GM19395 (cell line): ENCODE data around the gene ITIH5.

Source experiments
- ATAC-seq: cut with Tn5 transposase; IDR thresholded peaks from one replicate; pipeline ENCODE4 v1.9.1; 2021; ENCODE audit warnings: mild to moderate bottlenecking, moderate library complexity; ENCODE audit not compliant: unreplicated experiment

The ITIH5 gene

DNA sequence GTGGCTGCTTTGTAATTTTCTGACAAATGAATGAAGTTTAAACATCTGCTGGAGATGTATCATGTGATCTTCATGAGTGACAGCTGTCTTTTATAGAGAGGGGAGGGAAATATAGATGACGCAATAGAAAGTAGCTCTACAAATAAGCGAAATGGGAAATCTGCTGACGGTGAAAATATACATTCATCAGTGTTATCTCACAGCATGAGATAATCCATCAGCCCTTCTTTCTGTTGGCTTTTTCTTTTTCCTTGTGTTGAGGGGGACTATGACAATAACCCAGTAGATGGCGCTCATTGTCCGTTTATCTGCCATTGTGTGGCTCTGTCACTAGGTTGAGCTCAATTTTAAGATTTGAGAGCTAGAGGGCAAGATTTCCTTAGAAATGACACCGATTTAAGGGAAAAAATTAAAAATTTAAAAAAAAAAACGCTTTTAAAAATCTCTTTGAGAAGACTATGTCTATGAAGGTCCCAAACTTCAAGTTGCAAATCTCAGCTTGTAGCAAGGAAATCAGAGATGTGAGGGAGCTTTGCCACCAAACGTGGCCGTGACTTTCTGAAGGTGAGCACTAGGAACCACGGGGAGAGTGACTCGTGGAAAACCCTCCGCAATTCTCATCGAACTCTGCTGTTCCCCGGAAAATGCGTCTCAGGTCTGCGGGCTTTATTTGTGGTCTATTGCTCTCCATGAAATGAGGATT is 141.3 kb downstream of the ITIH5 start:
- peak; percentile 82 for ATAC-seq

DNA sequence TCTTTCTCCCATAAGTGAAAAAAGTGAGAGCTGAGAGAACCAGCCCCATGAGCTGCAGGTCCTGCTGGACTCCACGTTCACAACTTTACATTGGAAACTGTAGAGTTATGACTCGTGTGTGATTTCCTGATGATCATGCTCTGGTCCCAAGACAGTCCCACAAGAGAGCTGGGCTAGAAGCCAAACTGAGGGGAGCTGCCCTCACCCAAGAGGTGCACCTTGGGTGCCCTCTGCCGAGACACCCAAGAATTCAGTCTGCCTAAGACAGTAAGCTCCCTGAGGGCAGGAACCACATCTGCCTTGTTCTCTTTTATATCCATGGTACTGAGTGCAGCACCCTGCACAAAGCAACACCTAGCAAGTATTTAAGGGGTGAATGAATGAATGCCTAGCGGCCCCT is 143.1 kb downstream of the ITIH5 start:
- no peak for ATAC-seq

DNA sequence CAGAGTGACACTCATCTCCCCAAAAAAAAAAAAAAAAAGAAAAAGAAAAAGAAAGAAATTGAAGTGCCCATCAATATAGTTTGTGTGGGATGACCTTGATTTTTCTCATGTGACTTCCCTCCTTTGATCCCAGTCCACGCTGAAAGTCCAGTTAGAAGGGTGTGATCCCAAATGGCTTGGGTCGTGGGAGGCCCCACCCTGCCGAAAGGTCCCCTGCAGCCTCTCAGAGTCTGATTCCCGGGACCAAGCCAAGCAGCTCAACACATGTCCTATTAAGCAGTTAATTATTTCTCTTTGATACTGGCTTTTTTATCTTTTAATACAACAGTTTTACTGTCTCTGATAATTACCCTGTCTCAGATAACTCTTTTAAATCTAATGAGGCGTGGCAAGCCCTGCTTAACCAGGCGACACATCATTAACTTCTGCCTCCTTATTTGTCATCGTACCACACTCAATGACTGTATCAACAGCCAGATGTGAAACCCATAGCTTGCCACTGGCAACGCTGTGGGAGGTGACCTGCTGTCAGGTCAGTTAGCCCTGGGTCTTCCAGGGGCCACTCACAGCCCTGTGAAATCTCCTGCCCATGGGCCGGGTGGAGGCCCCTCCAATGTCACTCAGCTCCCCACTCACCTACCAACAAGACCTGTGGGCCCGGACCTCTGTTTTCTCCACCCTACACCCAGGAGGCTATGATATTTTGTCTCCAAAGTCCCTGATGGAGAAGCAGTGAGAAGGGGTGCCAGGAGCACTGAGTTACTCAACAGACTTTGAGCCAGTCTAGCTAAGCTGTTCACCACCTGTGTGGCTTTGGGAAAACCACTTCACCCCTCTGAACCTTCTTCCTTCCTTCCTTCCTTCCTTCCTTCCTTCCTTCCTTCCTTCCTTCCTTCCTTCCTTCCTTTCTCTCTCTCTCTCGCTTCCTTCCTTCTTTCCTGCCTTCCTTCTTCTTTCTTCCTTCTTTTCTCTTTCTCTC is 146.0 kb downstream of the ITIH5 start:
- peak; percentile 83 for ATAC-seq

DNA sequence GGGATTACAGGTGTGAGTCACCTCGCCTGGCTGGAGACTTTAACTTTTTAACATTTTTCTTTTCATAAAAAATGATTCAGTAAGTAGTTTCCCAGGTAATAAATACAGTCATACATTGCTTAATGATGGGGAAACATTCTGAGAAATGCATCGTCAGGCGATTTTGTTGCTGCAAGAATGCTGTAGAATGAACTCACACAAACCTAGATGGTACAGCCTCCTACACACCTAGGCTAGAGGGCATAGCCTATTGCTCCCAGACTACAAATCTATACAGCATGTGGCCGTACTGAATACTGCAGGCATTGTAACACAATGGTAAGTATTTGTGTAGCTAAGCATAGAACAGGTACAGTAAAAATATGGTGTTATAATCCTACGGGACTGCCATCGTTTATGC is 147.4 kb downstream of the ITIH5 start:
- ATAC-seq: no peak

DNA sequence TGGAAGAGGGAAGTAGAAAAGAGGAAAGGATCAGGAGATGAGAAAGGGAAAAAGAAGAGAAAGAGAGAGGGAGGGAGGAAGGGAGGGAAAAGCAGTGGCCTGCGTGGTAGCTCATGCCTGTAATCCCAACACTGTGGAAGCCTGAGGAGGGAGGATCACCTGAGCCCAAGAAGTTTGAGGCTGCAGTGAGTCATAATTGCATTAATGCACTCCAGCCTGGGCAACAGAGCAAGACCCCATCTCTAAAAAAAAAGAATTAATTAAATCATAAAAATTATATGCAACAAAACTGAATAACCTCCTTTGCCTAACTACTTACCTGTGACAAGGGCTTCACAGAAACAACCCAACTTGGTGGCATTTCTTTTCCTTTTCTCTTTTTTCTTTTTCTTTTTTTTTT is 148.1 kb downstream of the ITIH5 start:
- no peak for ATAC-seq

DNA sequence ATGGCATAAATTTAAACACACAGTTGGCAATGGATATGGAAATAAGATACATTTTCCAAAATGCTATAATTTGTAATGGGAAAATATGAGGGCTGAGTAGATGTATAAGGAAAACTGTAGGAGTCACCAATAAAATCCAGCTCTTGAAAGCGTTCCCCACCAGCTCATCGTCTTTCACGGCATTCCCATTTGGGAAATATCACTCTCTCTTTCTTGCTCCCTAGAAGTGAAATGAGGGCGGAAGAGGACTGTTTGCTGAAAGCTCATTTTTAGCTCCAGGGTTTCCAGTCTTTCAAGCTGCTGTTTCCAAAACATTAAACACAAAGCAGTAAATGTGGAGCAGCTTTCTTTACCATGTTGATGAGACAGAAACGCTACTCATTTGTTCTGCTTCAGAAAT is 151.3 kb downstream of the ITIH5 start:
- ATAC-seq: no peak

DNA sequence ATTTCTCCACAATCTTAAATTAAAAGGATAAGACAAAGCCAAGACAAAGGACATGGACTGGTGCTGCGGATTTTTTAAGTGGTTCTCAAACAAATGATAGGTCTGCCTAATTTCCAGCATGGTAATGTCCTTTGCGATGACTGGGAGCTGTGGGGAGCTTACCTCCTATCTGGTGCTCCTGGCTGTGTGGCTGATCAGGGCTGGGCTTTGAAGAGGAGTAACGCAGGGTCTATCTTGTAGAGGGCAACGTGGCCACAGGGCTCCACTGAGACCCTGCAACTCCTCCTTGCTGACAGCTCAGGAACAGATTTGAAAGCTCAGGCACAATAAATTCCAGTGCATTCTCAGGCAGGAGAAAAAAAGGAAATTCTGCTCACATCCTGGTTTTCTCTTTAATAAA is 152.8 kb downstream of the ITIH5 start:
- no peak for ATAC-seq

DNA sequence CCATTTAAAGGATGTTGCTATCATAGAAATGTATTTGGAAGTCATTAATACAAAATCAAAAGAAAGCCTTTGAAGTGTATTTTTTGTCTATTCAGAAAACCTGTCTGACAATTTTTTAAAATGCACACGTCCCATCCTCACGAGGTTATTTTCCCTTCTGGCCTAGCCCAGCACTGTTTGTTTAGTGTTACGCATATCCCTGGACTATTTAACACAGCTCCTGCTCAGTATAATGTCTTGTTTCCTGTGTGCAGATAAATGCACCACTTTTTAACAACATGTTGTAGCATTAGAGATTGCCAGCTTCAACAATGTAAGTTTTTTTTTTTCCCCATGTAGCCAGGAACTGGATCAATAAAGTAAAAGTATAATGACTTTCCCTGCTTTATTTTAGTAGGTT is 153.3 kb downstream of the ITIH5 start:
- ATAC-seq: no peak

DNA sequence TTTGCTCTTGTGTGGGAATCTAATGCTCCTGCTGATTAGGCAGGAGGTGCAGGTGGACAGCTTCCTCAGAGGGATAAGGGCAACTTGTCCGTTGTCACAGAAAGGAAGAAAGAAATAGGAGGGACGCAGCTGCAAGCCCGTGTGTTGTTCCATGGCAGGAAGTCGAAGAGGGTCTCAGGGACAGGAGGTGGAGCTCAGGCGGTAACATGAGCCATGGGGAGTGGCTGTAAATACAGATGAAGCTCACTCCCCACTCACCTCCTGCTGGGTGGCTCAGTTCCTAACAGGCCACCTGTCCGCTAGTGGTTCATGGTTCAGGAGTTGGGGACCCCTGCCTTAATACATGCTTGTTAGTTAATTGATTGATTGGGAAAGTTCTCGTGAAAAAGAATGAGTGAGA is 154.3 kb downstream of the ITIH5 start:
- ATAC-seq: no peak

DNA sequence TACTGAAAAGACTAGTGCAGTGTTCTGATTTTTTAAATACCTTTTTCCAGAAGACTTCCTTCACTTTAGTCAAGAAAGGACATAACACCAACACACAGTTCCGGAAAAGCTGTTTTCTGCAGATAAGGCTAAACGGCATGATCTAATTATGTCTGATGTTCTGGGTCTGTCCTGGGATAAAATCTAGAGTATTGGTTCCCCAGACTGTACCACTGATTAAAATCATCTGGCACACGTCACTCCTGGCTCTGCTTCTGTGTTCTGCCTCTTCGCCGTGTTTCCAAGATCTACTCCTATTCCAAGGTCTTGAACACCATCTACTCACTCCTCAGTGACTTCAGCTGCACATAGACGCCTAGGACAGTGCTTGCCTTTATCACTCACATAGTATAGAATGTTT is 155.2 kb downstream of the ITIH5 start:
- no peak for ATAC-seq
